ENCODE results near the gene ITPR1. TPM values are rescaled to one million over a fixed set of nuclear protein-coding genes. Genes with fewer than 3 reads are reported as not detected.

Gene ITPR1
- total and polyA plus RNA-seq, 2 of the 4 experiments (the other 2 are of a cell fraction), result 1.8 to 5.7 TPM

- ATAC-seq (ENCODE audit: low read depth), result no peak
- in situ Hi-C loops (cut with MboI; ENCODE audit: low sequenced_read_pairs), result no loop called here
Measured at GRCh38 chr3:4850928-4851265, 357.7 kb downstream of the ITPR1 start.

More at GRCh38 chr3:4850928-4851265, 357.7 kb downstream of the ITPR1 start:
- H2AK5ac ChIP-seq (ENCODE audit: low read depth, low read length), result no peak overlapping the region
- H3K36me3 ChIP-seq (ENCODE audit: control insufficient read depth, insufficient read depth, low read length), result no peaks in the 10 kb centered on the region
- H3K27me3 ChIP-seq (ENCODE audit: control insufficient read depth, insufficient read depth, low read length), result no peaks in the 10 kb centered on the region
- H3K14ac ChIP-seq (replicated peaks; ENCODE audit: low read depth, low read length), result no peak overlapping the region
- H3K18ac ChIP-seq (ENCODE audit: low read depth, low read length), result no peak overlapping the region
- no peak overlapping the region for H2AK9ac ChIP-seq (replicated peaks; ENCODE audit: low read depth, low read length, poor library complexity)
- no peak overlapping the region for H4K91ac ChIP-seq (ENCODE audit: insufficient read depth, low read depth, low read length)
- H4K8ac ChIP-seq (ENCODE audit: low read depth in 2 of 2, low read length in 2 of 2), result no peak overlapping the region
- no peak overlapping the region for H2AFZ ChIP-seq (replicated peaks; ENCODE audit: low read length, poor library complexity)
- H3K9me3 ChIP-seq (ENCODE audit: control insufficient read depth, insufficient read depth, low read length), result no peaks in the 10 kb centered on the region
- no TSS peak for BruUV-seq (replicated peaks)
- ChIA-PET CTCF (no interaction called here), POLR2A (ENCODE audit: unreplicated experiment) (no interaction called here)
- H3K56ac ChIP-seq (ENCODE audit: extremely low read depth, insufficient read depth, low read length), result no peak overlapping the region
- no peaks in the 10 kb centered on the region for H4K20me1 ChIP-seq (ENCODE audit: insufficient read depth, low read length)
- H2BK5ac ChIP-seq (ENCODE audit: low read depth, low read length, poor library complexity, severe bottlenecking), result no peak overlapping the region
- no peak overlapping the region for H3K9ac ChIP-seq (ENCODE audit: low read depth, low read length)
- no peak for TF ChIP-seq POLR2A (IDR thresholded peaks at IDR 0.05; ENCODE audit: low read depth, low read length)
- TF ChIP-seq RAD21 (IDR thresholded peaks at IDR 0.05; ENCODE audit: low read length), result no peak
- TF ChIP-seq CEBPB (IDR thresholded peaks at IDR 0.05; ENCODE audit: low read depth, low read length), result no peak
- no peak for TF ChIP-seq SMC3 (IDR thresholded peaks at IDR 0.05; ENCODE audit: low read depth, low read length)
- TF ChIP-seq BHLHE40 (IDR thresholded peaks at IDR 0.05; ENCODE audit: low read depth, low read length), result no peak
- TF ChIP-seq FOS (IDR thresholded peaks at IDR 0.05; ENCODE audit: low read depth, low read length), result no peak
- no peak for TF ChIP-seq CHD1 (IDR thresholded peaks at IDR 0.05; ENCODE audit: low read depth, low read length)
- no peak for TF ChIP-seq RCOR1 (IDR thresholded peaks at IDR 0.05; ENCODE audit: insufficient replicate concordance, low read length)
- TF ChIP-seq MXI1 (IDR thresholded peaks at IDR 0.05; ENCODE audit: borderline replicate concordance, low read depth, low read length), result no peak
- TF ChIP-seq RFX5 (IDR thresholded peaks at IDR 0.05; ENCODE audit: low read depth, low read length), result no peak
- no peak for TF ChIP-seq CTCF (conservative IDR thresholded peaks at IDR 0.05; ENCODE audit: low read depth, low read length)
- TF ChIP-seq, protein P1, sequence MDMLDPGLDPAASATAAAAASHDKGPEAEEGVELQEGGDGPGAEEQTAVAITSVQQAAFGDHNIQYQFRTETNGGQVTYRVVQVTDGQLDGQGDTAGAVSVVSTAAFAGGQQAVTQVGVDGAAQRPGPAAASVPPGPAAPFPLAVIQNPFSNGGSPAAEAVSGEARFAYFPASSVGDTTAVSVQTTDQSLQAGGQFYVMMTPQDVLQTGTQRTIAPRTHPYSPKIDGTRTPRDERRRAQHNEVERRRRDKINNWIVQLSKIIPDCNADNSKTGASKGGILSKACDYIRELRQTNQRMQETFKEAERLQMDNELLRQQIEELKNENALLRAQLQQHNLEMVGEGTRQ (IDR thresholded peaks at IDR 0.05; ENCODE audit: low read depth, low read length), result no peak
- TF ChIP-seq MAFK (IDR thresholded peaks at IDR 0.05; ENCODE audit: low read depth, low read length), result no peak
- TF ChIP-seq NFE2L2 (IDR thresholded peaks at IDR 0.05; ENCODE audit: low read depth, low read length), result no peak
- no peaks in the 10 kb centered on the region for H3K4me1 ChIP-seq (ENCODE audit: control insufficient read depth, insufficient read depth, low read length)
- H3K4me3 ChIP-seq (ENCODE audit: insufficient read depth, low read depth, low read length), result no peak overlapping the region
- intact Hi-C loops (cut with micrococcal nuclease), result no loop called here
- H2BK15ac ChIP-seq (ENCODE audit: low read depth, low read length), result no peak overlapping the region
- H3K4ac ChIP-seq (ENCODE audit: low read depth, low read length), result no peak overlapping the region
- WGBS, 2 experiments (ENCODE audit: extremely low coverage in 2 of 2, insufficient read length in 1 of 2), result no CpG with 5 or more reads among the region's 3 CpGs
- no peak overlapping the region for H2BK20ac ChIP-seq (ENCODE audit: low read depth, low read length)
- no peak overlapping the region for H3K27ac ChIP-seq (ENCODE audit: insufficient read depth, low read length)
- no peak for DNase-seq
- H4K5ac ChIP-seq (ENCODE audit: low read depth, low read length), result no peak overlapping the region
- no peaks in the 10 kb centered on the region for H3K79me1 ChIP-seq (ENCODE audit: low read depth in 1 of 2, low read length in 2 of 2)
- no peak overlapping the region for H3K23ac ChIP-seq (ENCODE audit: low read depth, low read length)
- dilution Hi-C loops (cut with HindIII; ENCODE audit: low sequenced_read_pairs, unreplicated experiment), result no loop called here
- no peak overlapping the region for H2BK120ac ChIP-seq (ENCODE audit: low read depth, low read length)
- H3K9me1 ChIP-seq (ENCODE audit: insufficient read depth, low read length), result no peaks in the 10 kb centered on the region
- no peak overlapping the region for H3K4me2 ChIP-seq (ENCODE audit: low read depth, low read length)
